BLaER1 (cell line): Measurements from ENCODE around the gene DNAJC8.

Experiments
- H3K27ac ChIP-seq: shearing (Covaris generic); formaldehyde crosslinking; 2 replicates; pipeline ENCODE4 v1.8.1; 2022
- H3K27me3 ChIP-seq: shearing (Covaris generic); formaldehyde crosslinking; 2 replicates; pipeline ENCODE4 v1.8.1; 2022
- H3K36me3 ChIP-seq: shearing (Covaris generic); formaldehyde crosslinking; 2 replicates; pipeline ENCODE4 v1.8.1; 2022
- H3K4me1 ChIP-seq: shearing (Covaris generic); formaldehyde crosslinking; 2 replicates; pipeline ENCODE4 v1.8.1; 2022
- H3K4me2 ChIP-seq: shearing (Covaris generic); formaldehyde crosslinking; 2 replicates; pipeline ENCODE4 v1.8.1; 2022
- H3K4me3 ChIP-seq: shearing (Covaris generic); formaldehyde crosslinking; 2 replicates; pipeline ENCODE4 v1.8.1; 2022
- H3K9ac ChIP-seq: shearing (Covaris generic); formaldehyde crosslinking; 2 replicates; pipeline ENCODE4 v1.8.1; 2022
- H3K9me3 ChIP-seq: shearing (Covaris generic); formaldehyde crosslinking; 2 replicates; pipeline ENCODE4 v1.8.1; 2022
- H4K20me1 ChIP-seq: shearing (Covaris generic); formaldehyde crosslinking; 2 replicates; pipeline ENCODE4 v1.8.1; 2022
- Cebpa-rat ChIP-seq: shearing (Covaris generic); IDR thresholded peaks from 2 replicates; pipeline ENCODE4 v1.8.1; 2022

Gene DNAJC8

GRCh38 chr1:28159680-28160079, 73.1 kb downstream of the DNAJC8 start:
- Histone ChIP-seq H3K9me3 (no peaks in the 10 kb centered on the region), H3K4me3 (no peak overlapping the region), H3K36me3 (no peaks in the 10 kb centered on the region), H3K9ac (no peak overlapping the region), H4K20me1 (no peaks in the 10 kb centered on the region), H3K27ac (no peak overlapping the region), H3K4me2 (no peak overlapping the region), H3K4me1 (no peaks in the 10 kb centered on the region), H3K27me3 (no peaks in the 10 kb centered on the region)
- TF ChIP-seq Cebpa-rat = no peak

DNA sequence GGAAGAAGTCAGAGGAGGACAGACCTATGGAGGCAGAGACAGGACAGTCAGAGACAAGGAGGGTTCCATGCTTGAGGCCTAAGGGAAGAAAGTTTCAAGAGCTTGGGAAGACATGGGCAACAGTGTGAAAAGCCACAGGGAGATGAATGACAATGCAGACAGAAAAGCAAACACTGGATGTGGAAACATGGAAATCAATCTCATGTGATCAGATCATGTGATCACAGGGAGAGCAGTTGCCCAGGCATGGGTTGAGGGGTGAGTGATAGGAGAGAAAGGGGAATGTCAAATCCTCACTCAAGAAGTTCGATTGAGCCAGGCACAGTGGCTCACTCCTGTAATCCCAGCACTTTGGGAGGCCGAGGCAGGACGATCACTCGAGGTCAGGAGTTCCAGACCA, 73.6 kb downstream of the DNAJC8 start:
- no peak for TF ChIP-seq Cebpa-rat
- Histone ChIP-seq H3K9ac (no peak overlapping the region), H3K9me3 (no peaks in the 10 kb centered on the region), H4K20me1 (no peaks in the 10 kb centered on the region), H3K36me3 (no peaks in the 10 kb centered on the region), H3K4me2 (no peak overlapping the region), H3K4me1 (no peaks in the 10 kb centered on the region), H3K27me3 (no peaks in the 10 kb centered on the region), H3K4me3 (no peak overlapping the region), H3K27ac (no peak overlapping the region)

GRCh38 chr1:28157894-28158293, 74.9 kb downstream of the DNAJC8 start:
- no peaks in the 10 kb centered on the region for H3K4me1 ChIP-seq
- H4K20me1 ChIP-seq = no peaks in the 10 kb centered on the region
- no peak overlapping the region for H3K4me3 ChIP-seq
- no peak for TF ChIP-seq Cebpa-rat
- H3K9me3 ChIP-seq = no peaks in the 10 kb centered on the region
- no peak overlapping the region for H3K4me2 ChIP-seq
- no peaks in the 10 kb centered on the region for H3K36me3 ChIP-seq
- no peak overlapping the region for H3K9ac ChIP-seq
- H3K27ac ChIP-seq = no peak overlapping the region
- H3K27me3 ChIP-seq = no peaks in the 10 kb centered on the region

DNA sequence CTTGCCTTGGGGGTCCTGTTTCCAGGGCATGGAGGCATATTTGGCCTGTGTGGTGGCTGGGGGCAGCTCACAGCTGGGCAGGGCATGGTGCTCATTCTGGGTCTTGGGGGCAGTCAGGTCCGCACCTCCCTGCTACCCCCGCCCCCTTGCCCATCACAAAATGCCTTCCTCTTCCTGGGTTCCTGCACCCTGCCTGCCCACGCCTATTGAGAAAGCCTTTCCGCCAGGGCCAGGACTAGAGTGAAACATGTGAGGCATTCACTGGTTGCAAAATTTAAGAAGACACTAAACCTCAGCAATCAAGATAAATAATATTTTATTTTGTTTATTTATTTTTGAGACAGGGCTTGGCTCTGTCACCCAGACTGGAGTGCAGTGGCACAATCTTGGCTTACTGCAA, 76.0 kb downstream of the DNAJC8 start:
- H3K9me3 ChIP-seq = no peaks in the 10 kb centered on the region
- no peak overlapping the region for H3K4me3 ChIP-seq
- H3K4me1 ChIP-seq = peaks cover 1% of the 10 kb centered on the region; the same call in 1 of the 2 replicates
- no peak for TF ChIP-seq Cebpa-rat
- no peak overlapping the region for H3K4me2 ChIP-seq
- no peaks in the 10 kb centered on the region for H4K20me1 ChIP-seq
- H3K27ac ChIP-seq = no peak overlapping the region
- no peaks in the 10 kb centered on the region for H3K36me3 ChIP-seq
- H3K27me3 ChIP-seq = no peaks in the 10 kb centered on the region
- H3K9ac ChIP-seq = no peak overlapping the region

DNA sequence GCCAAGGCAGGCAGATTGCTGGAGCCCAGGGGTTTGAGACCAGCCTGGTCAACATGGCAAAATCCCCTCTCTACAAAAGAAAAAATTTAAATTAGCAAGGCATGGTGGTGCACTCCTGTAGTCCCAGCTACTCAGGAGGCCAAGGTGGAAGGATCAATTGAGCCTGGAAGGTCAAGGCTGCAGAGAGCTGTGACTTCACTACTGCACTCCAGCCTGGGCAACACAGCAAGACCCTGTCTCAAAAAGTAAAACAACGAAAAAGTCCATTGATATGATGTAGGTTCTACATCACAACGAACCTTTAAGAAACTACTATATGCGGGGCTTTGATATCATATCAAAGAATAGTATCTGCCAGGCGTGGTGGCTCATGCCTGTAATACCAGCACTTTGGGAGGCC, 77.2 kb downstream of the DNAJC8 start:
- Histone ChIP-seq H3K27ac (no peak overlapping the region), H3K4me2 (no peak overlapping the region), H4K20me1 (no peaks in the 10 kb centered on the region), H3K36me3 (no peaks in the 10 kb centered on the region), H3K4me3 (no peak overlapping the region), H3K27me3 (no peaks in the 10 kb centered on the region), H3K9me3 (peaks cover under 1% of the 10 kb centered on the region; the same call in 1 of the 2 replicates), H3K9ac (no peak overlapping the region), H3K4me1 (peaks cover 6% of the 10 kb centered on the region; the same call in 1 of the 2 replicates)
- TF ChIP-seq Cebpa-rat = no peak

GRCh38 chr1:28154078-28154594, 78.7 kb downstream of the DNAJC8 start:
- Histone ChIP-seq H3K27me3 (no peaks in the 10 kb centered on the region), H3K36me3 (no peaks in the 10 kb centered on the region), H3K4me1 (peaks cover 6% of the 10 kb centered on the region; the same call in 1 of the 2 replicates), H3K4me2 (no peak overlapping the region), H4K20me1 (no peaks in the 10 kb centered on the region), H3K4me3 (no peak overlapping the region), H3K9me3 (peaks cover 7% of the 10 kb centered on the region; the same call in 1 of the 2 replicates), H3K27ac (no peak overlapping the region), H3K9ac (no peak overlapping the region)
- no peak for TF ChIP-seq Cebpa-rat
